AG10803 (cell line): Measurements from ENCODE around the gene IL36B.

Experiments used
- DNase-seq: peaks from one replicate; pipeline ENCODE4 v3.0.0; 2010; ENCODE audit warnings: low read depth
- H3K4me3 ChIP-seq: 2 replicates; pipeline ENCODE4 v1.5.1; 2011; ENCODE audit warnings: mild to moderate bottlenecking, low read length, control low read depth
- TF ChIP-seq, protein P1 (sequence below): conservative IDR thresholded peaks from 2 replicates; pipeline ENCODE4 v1.5.1; 2011; ENCODE audit warnings: mild to moderate bottlenecking, low read length, control low read depth, inconsistent platforms

Gene IL36B

DNA sequence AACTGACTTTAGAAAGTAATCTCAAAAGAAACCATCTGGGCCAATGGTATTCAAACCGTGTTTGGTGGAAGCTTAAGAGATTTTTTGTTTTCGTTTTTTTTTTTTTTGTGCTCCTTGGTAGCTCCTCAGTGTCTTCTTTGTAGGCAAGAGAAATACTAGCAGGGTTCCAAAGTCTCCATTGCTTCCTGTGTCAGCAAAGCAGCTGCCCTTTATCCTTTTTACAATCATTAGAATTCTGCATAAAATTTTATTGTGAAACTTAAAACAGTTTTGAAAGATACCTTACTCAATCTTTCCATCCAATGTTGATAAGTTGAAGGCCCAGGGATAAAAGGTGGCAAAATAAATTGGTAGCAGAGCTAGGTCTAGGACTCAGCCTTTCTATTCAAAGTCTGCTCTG, 15.6 kb upstream of the IL36B start:
- TF ChIP-seq, protein P1, sequence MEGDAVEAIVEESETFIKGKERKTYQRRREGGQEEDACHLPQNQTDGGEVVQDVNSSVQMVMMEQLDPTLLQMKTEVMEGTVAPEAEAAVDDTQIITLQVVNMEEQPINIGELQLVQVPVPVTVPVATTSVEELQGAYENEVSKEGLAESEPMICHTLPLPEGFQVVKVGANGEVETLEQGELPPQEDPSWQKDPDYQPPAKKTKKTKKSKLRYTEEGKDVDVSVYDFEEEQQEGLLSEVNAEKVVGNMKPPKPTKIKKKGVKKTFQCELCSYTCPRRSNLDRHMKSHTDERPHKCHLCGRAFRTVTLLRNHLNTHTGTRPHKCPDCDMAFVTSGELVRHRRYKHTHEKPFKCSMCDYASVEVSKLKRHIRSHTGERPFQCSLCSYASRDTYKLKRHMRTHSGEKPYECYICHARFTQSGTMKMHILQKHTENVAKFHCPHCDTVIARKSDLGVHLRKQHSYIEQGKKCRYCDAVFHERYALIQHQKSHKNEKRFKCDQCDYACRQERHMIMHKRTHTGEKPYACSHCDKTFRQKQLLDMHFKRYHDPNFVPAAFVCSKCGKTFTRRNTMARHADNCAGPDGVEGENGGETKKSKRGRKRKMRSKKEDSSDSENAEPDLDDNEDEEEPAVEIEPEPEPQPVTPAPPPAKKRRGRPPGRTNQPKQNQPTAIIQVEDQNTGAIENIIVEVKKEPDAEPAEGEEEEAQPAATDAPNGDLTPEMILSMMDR: no peak
- DNase-seq: no peak
- no peak overlapping the region for H3K4me3 ChIP-seq

GRCh38 chr2:113067681-113068080, 15.0 kb upstream of the IL36B start, which contains the start of gene IL1F10:
Gene IL1F10 (plus strand): TSS chr2:113067970. CDS start chr2:113072739, 4,769 bp downstream.
- DNase-seq: no peak
- TF ChIP-seq, protein P1: no peak
- no peak within 1 kb of the TSS for H3K4me3 ChIP-seq

DNA sequence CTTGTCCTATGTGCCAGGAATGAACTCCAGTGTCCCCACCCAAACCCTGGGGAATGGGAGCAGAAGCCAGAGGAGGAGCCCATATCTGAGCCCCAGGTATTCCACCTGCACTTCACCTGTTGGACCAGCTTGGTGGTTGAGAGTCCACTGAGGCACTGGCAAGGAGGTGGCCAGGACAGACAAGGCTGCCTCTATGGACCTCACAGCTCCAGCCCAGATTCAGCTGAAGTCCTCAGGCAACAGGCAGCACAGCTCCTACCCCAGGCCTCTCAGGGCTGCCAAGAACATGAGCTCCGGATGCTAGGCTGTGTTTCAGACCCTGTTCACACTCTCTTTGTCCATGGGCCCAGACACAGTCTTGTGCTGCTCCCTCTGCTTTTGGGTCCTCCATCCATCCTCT, 12.2 kb upstream of the IL36B start:
- no peak for DNase-seq
- TF ChIP-seq, protein P1: no peak
- H3K4me3 ChIP-seq: no peak overlapping the region

GRCh38 chr2:113064281-113064680, 11.6 kb upstream of the IL36B start:
- TF ChIP-seq, protein P1: no peak
- no peak for DNase-seq
- H3K4me3 ChIP-seq: no peak overlapping the region

DNA sequence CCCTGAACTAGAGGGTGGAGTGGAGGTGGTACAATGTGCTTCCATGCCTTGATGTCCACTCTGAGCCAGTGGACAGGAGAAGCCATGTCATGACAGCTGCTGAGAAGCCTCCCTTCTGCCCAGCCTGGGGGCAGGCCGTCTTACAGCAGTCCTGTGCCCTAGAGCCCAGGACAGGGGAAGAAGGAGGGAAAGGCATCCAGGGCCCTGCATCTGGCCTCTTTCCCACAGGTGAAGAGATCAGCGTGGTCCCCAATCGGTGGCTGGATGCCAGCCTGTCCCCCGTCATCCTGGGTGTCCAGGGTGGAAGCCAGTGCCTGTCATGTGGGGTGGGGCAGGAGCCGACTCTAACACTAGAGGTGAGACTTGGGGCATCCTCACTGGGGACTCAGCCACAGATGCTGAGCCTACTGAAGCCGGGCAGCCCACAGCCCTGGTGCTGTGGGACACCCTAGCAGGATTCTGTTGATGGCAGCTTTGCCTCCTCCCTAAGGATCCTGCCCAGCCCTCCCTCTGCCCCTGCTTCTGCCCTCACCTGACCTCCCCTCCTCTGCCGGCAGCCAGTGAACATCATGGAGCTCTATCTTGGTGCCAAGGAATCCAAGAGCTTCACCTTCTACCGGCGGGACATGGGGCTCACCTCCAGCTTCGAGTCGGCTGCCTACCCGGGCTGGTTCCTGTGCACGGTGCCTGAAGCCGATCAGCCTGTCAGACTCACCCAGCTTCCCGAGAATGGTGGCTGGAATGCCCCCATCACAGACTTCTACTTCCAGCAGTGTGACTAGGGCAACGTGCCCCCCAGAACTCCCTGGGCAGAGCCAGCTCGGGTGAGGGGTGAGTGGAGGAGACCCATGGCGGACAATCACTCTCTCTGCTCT, 9.5 kb upstream of the IL36B start:
- TF ChIP-seq, protein P1: no peak
- no peak for DNase-seq
- H3K4me3 ChIP-seq: no peak overlapping the region

GRCh38 chr2:113061241-113061640, 8.6 kb upstream of the IL36B start:
- TF ChIP-seq, protein P1: no peak

GRCh38 chr2:113060796-113061195, 8.1 kb upstream of the IL36B start:
- DNase-seq: no peak
- TF ChIP-seq, protein P1: no peak
- no peak overlapping the region for H3K4me3 ChIP-seq

More at GRCh38 chr2:113061241-113061640, 8.6 kb upstream of the IL36B start:
- no peak for DNase-seq
- H3K4me3 ChIP-seq: no peak overlapping the region
